Measurements from ENCODE around the gene C1orf52. TPM values are rescaled to one million over a fixed set of nuclear protein-coding genes. Genes with fewer than 3 reads are reported as not detected.
A peak's percentile ranks its signal among the peaks of the same experiment; 100 is the strongest.

C1orf52 gene
- total and polyA plus RNA-seq, 9 of the 15 experiments (the other 6 are each of a cell fraction or from before 2014, with no cell fraction given), result 17.0 to 38.5 (median 33.0) TPM

- Histone ChIP-seq H3K4me3 (no peak overlapping the region), H3K4me2 (ENCODE audit: insufficient read depth, low read length) (no peak overlapping the region), H3K27ac (ENCODE audit: extremely low read depth, low read depth, low read length) (no peak overlapping the region), H3K9me1 (ENCODE audit: control insufficient read depth, insufficient read depth, low read length) (no peaks in the 10 kb centered on the region), H2AFZ (ENCODE audit: low read depth, low read length) (peak overlapping the region; percentile 17; the same call in 1 of the 2 replicates), H3K9ac (ENCODE audit: insufficient read depth in 1 of 2, low read depth in 2 of 2, low read length in 2 of 2) (no peak overlapping the region), H3K9me3 (replicated peaks; ENCODE audit: control insufficient read depth, insufficient read depth, low read depth, low read length) (no peaks in the 10 kb centered on the region), H3K4me1 (replicated peaks in 1 of 2; ENCODE audit: control insufficient read depth in 2 of 2, insufficient read depth in 2 of 2, low read length in 2 of 2) (no peaks in the 10 kb centered on the region), H3K79me2 (ENCODE audit: control insufficient read depth, insufficient read depth, low read length) (no peaks in the 10 kb centered on the region), H3K27me3 (ENCODE audit: control insufficient read depth in 2 of 2, insufficient read depth in 2 of 2, low read length in 2 of 2) (peaks cover 4 to 9% of the 10 kb centered on the region in 2 experiments; a peak in 3 of 5 replicates), H4K20me1 (replicated peaks; ENCODE audit: control insufficient read depth, insufficient read depth, low read length) (no peaks in the 10 kb centered on the region), H3K36me3 (ENCODE audit: control insufficient read depth, insufficient read depth, low read length) (no peaks in the 10 kb centered on the region)
- TF ChIP-seq MNT (conservative IDR thresholded peaks at IDR 0.05) (0 out of 4 replicates have a peak, but pooled peaks of 1 of the 2 experiments have one; percentile 28), ARID1B (IDR thresholded peaks at IDR 0.05) (0 out of 2 replicates have a peak, but pooled peaks have one; percentile 20), SMARCA4 (IDR thresholded peaks at IDR 0.05) (peak; percentile 50; the same call in 1 of the 2 replicates), JUND (IDR thresholded peaks at IDR 0.05; ENCODE audit: borderline replicate concordance, low read depth, low read length) (peak; percentile 71; the same call in 1 of the 2 replicates), JUND (tag; IDR thresholded peaks at IDR 0.05; ENCODE audit: borderline replicate concordance, low read depth, low read length) (peak; percentile 85), JUN (IDR thresholded peaks at IDR 0.05; ENCODE audit: borderline replicate concordance, low read depth, low read length) (0 out of 2 replicates have a peak, but pooled peaks have one; percentile 54), JUN (CRISPR knock-in tag; IDR thresholded peaks at IDR 0.05; ENCODE audit: borderline replicate concordance) (no peak), SMAD3 (CRISPR knock-in tag; conservative IDR thresholded peaks at IDR 0.05) (no peak), L3MBTL2 (IDR thresholded peaks at IDR 0.05) (0 out of 2 replicates have a peak, but pooled peaks have one; percentile 27), FOSL1 (tag; conservative IDR thresholded peaks at IDR 0.05) (peak; percentile 87), ZHX1 (conservative IDR thresholded peaks at IDR 0.05; ENCODE audit: low read length) (no peak), ATF3 (IDR thresholded peaks at IDR 0.05) (peak; percentile 73), ATF3 (CRISPR knock-in tag; conservative IDR thresholded peaks at IDR 0.05) (no peak), FOXA3 (CRISPR knock-in tag; conservative IDR thresholded peaks at IDR 0.05 in 1 of 2, IDR thresholded peaks at IDR 0.05 in 1 of 2) (peak; percentile 36 to 56; a peak in 1 of 4 replicates), SOX6 (IDR thresholded peaks at IDR 0.05) (peak; percentile 46; the same call in 1 of the 2 replicates), LARP7 (IDR thresholded peaks at IDR 0.05) (no peak), FOXK2 (conservative IDR thresholded peaks at IDR 0.05 in 1 of 2, IDR thresholded peaks at IDR 0.05 in 1 of 2; ENCODE audit: low read depth in 2 of 2) (0 out of 4 replicates have a peak, but pooled peaks of 1 of the 2 experiments have one; percentile 33)
- FAIRE-seq (no peak), DNase-seq (ENCODE audit: extremely low read depth in 1 of 4, low spot score in 3 of 4) (no peak), ATAC-seq (peak; percentile 45; the same call in 2 of the 3 replicates)
- ChIA-PET CTCF (ENCODE audit: low intra/inter-chr PET ratio) (no interaction called here), POLR2A (no interaction called here)
- in situ Hi-C loops (cut with MboI) (no loop called here), intact Hi-C loops (cut with micrococcal nuclease) (no loop called here)
- no TSS peak for BruUV-seq (replicated peaks)
- 11% methylated on average over 11 of the region's 11 CpGs for WGBS (ENCODE audit: insufficient coverage, low coverage, missing lambda C conversion rate)
These were observed 38.6 kb upstream of the C1orf52 start for GRCh38 chr1:85297855-85298629.
